GM20431 (cell line): Measurements from ENCODE around the gene FADS6.

Experiments
- in situ Hi-C: fragments of 300-500 bp; cut with MseI, MboI; formaldehyde crosslinking; loops from one replicate; pipeline ENCODE4 v1.15.0; 2020; ENCODE audit warnings: low sequenced_read_pairs; ENCODE audit not compliant: unreplicated experiment

FADS6 gene, protein sequence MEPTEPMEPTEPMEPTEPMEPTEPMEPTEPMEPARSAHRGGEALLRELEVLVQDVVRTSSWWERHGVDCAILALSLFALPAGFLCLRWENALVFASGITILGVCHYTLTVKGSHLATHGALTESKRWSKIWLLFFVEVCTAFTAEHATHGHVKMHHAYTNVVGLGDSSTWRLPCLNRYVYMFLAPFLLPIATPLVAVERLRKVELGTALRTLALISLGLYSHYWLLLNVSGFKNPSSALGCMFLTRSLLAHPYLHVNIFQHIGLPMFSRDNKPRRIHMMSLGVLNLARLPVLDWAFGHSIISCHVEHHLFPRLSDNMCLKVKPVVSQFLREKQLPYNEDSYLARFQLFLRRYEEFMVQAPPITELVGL

DNA sequence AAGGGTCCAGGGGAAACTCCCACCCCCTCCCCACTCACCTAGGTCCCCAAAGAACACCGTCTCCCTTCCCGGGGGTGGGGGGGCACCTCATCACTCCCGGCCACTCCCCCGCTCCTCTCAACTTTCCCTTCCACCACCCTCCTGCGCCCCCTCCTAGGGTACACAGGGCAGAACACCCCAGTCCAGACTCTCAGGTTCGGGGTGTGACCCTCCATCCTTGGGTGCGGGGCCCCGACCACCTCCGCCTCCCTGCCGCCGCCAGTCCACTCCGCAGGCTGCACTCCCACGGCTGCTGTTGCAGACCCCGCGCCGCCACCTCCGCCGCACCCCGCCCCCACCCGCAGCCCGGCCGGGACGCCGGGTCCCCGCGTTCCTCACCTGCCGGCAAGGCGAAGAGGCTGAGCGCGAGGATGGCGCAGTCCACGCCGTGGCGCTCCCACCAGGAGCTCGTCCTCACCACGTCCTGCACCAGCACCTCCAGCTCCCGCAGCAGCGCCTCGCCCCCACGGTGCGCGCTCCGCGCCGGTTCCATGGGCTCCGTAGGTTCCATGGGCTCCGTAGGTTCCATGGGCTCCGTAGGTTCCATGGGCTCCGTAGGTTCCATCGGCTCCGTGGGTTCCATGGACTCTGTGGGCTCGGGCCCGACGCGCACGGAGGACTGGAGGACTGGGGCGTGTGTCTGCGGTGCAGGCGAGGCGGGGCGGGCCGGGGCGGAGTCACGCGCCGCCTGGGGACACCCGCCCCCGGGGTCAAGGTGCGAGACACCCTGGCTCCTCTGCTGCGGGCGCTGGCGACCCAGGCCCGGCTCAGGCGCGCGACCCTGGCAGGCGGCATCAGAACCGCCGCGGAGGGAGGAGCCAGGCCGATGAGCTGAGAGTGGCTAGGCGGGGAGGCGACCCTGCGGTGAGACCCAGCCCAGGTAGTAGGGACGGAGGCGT lies at the start of gene FADS6:
Gene FADS6 (minus strand): TSS at position 660 of the 938 bp plus-strand sequence. CDS start 38 bp downstream, at position 622.
- in situ Hi-C loops: no loop called here

DNA sequence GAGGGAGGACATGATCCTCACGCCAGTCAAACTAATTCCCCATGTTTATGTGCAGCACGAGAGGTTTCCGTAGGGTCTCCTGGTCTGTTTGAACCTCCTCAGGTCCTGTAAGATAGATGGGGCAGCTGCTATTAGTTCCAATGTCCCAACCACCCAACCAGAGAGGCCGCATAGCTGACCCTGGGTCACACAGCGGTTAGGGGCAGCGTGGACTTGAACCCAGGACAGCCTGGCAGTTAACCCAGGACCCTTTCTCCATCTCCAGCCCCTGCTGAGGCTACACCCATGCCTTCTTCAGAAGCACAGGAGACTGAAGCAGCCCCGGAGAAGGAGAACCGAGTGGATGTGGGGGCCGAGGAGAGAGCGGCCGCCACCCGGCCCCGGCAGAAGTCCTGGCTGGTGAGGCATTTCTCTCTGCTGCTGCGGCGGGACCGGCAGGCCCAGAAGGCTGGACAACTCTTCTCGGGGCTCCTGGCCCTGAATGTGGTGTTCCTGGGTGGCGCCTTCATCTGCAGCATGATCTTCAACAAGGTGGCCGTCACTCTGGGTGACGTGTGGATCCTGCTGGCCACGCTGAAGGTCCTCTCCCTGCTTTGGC lies 47.8 kb upstream of the FADS6 start:
- in situ Hi-C loops: no loop called here

DNA sequence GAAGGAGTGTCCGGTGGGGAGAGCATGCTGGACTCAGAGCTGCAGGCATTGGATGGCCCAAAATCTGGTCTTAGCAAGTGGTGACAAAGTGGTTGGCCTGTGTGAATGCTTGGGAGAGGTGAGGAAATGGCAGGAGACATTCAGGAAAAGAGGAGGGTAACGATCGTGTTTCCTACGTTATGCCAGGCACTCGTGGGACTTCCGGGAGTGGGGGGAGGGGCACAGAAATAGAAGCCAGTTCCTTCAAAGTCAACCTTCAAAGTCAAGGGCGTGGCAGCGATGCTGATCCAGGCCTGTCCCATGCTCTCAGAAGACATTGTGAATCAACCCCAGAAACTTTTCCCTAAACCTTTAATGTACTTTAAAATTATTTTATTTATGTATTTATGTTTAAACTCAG lies 46.1 kb upstream of the FADS6 start:
- in situ Hi-C loops: no loop called here

DNA sequence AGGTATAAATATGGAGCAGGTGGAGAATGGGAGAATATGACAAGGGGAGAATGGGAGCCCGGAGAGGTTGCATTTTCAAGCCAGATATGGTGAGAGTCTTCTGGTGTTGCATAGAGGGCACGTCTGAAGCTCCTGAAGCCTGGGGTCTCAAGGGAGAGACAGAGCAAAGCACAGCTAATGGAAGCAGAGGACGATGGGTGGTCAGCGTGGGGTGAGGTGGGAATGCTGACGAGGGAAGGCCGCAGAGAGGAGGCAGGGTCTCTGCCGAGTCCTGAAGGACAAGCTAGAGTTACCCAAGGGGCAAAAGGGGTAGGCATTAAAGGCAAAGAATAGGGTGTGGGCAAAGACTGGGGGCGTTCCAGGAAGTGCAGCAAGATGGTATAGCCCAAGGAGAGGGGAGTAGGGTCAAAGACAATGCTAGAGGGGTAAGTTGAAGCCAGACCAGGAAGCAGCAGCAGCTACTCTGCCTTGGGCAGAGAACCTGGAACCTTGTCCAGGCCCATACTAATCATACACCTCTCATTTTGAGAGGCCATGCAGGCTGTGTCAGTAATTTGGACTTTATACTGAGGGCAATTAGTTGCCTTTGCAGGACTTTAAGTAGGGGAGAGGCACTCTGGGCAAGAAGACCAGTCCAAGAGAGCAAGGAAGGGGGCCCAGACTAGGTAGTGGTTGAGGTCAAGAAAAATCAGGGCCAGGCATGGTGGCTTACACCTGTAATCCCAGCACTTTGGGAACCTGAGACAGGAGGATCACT lies 44.9 kb upstream of the FADS6 start:
- in situ Hi-C loops: no loop called here

DNA sequence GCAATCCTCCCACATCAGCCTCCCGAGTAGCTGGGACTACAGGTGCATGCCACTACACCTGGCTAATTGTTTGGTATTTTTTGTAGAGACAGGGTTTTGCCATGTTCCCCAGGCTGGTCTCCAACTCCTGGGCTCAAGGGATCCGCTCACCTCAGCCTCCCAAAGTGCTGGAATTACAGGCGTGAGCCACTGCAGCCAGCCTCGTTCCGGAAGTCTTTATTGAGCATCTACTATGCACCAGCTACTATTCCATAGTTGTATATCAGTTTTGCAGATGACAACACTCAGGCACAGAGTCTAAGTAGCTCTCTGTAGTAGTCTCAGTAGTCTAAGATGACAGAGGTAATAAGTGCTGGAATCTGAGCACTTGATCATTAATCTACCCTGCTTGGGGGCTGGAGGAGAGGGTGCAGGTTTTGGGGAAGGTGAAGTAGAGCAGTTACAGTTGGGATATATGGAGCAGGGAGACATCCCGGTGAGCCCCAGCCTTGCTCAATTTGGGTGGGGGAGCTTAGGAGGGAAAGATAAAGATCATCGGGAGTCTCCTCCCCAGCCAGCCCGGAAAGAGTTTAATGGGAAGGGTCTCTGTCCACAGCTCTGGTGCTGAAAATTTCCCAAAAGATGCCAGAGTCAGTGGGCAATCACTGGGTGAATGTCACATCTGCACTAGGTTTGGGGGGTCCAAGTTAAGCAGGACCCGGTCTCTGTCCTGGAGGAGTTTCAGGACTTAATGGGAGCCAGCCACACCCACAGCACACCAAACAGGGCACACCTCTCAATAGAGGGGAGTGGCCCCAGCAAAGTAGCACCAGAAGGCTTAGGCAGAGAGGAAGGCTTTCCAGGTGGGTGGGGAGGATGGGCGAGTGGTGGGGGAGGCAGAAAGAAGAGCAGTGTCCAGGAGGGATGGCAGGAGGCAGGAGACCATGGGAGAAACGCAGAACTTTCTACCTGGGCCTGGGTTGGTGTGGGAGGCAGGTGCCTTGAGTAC lies 43.9 kb upstream of the FADS6 start:
- in situ Hi-C loops: no loop called here

DNA sequence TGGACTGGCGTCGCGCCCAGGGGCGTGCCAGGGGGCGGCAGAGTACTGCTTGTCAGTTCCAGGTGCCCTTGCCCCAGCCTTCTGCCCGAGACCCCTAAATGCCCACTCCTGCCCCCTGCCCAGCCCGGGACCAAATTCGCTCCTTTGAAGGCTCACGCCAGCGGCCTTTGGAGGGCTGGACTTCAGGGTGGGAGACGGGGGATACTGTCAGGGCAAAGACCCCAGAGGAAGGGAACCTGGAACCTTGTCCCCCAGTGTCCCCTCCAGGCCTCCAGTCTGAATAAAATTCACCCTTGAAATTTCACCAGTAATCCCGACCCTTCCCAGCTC lies 43.0 kb upstream of the FADS6 start:
- in situ Hi-C loops: no loop called here

DNA sequence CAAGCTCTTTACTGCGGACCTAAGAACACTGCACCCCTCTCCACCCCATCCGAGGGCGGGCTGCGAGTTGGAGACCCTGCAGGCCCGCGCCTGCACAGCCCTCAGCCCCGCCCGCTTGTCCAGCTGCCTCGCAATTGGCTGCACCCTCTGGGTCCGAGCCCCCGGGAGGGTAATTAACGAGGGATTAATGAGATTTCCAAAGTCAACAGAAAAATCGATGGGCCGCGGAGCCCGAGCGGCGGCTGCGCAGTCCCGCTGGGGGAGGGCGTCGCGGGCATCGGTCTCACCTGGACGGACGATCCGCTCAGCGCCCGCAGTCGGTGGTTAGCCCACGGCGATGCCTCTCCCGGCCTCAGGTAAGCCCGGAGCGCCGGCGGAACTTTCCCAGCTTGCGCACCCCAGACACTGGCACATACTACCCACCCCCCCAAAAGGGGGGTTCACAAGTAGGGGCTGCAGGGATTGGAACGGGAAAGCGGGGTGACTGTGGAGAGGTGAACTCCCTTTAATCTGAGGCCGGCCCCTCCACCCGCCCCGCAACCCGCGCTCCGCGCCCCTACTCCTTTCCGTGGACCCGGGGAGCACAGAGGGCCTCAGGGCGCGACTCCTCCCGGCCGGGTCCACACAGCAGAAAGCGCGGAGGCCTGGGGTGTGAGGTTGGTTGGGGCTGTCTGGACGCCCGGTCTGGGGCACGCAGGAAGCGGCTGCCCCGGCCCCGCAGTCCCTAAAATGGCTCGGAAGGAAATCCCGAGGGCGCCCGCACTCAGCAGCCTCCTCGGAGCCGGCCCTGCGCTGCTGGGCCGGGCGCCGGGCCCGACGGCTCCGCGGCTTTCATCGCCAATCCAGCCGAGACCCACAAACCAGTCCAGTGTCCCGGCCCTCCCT lies 42.4 kb upstream of the FADS6 start, which contains the start of gene OTOP3:
Gene OTOP3 (plus strand): TSS at position 314 of the 885 bp plus-strand sequence. CDS start 24 bp downstream, at position 338.
- in situ Hi-C loops: no loop called here

DNA sequence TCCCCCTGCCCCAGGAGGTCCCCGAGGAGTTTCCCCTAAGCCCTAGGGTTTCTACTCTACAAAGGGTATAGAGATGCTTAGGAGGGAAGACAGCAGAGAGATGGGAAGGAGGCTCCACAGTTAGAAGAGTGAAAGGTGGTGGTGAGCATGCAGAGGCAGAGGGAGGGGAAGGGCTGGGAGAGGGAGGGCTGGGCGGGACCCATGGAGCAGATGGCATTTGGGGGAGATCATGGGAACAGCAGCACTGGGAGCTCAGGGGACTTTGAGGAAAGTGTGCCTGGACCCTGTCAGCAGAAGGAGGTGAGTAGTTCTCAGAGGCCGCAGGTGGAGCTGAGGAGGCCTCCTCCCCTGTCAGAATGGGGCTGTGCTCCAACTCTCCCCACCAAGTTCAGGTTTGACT lies 41.6 kb upstream of the FADS6 start:
- in situ Hi-C loops: no loop called here

DNA sequence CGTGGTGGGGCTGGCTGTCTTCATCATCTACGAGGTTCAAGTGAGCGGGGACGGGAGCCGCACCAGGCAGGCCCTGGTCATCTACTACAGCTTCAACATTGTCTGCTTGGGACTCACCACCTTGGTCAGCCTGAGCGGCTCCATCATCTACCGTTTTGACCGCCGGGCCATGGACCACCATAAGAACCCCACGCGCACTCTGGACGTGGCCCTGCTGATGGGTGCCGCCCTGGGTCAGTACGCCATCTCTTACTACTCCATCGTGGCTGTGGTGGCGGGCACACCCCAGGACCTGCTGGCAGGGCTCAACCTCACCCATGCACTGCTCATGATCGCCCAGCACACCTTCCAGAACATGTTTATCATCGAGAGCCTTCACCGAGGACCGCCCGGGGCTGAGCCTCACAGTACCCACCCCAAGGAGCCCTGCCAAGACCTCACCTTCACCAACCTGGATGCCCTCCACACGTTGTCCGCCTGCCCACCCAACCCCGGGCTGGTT lies 37.2 kb upstream of the FADS6 start:
- in situ Hi-C loops: no loop called here

DNA sequence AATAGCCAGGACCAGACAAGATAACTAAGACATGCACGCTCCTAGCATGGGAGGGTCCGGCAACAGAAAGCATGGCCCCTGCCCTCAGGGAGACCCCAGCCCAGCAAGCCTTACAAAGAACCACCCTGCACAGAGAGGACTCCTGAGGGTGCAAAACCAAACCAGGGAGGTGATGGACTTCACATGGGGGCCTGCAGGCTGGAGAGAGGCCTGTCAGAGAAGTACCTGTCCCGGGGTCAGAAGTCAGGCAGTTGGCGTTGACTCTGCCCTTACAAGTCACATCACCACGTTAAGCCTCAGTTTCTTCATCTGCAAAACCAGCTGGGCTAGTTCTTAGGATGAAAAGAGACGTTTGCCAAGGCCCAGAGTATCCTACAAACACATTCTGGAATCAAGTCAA lies 35.4 kb upstream of the FADS6 start:
- in situ Hi-C loops: no loop called here

DNA sequence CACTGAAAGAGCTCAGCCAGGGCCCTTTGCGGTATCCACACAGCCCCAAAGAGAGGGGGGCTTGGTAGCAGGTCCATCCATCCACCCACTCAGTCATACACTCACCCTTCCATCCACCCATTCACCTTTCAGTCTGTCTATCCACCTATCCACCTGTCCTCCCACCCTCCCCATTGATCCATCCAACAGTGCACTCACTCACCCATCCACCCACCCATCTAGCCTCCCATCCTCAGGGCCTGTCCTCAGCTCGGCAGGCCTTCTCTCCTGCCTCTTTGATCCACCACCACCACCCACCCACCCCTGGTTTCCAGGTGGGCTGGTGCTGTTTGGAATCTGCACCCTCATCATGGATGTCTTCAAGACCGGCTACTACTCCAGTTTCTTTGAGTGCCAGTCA lies 31.8 kb upstream of the FADS6 start:
- in situ Hi-C loops: no loop called here

DNA sequence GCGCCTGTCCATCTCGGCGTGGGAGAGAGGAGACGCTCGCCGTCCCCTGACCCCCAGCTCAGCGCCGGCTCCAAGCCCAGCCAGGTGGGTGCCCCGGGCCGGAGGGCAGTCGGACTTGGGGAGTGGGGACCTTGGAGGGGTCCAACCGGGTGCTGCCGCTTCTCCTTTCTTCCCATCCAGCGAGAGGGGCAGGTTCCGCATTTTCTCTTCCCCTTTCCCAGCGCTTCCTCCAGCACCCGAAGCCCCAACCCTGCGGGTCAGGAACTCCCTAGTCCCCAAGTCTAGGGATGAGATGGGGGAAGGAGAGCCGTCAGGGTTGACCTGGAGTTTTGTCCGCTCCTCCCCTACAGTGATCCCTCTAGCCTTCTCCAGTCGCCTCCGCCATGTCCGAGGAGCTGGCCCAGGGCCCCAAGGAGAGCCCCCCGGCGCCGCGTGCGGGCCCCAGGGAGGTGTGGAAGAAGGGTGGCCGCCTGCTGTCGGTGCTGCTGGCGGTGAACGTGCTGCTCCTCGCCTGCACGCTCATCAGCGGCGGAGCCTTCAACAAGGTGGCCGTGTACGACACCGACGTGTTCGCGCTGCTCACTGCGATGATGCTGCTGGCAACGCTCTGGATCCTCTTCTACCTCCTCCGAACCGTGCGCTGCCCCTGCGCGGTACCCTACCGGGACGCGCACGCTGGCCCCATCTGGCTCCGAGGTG lies 31.0 kb upstream of the FADS6 start, which contains the start of gene OTOP2:
Gene OTOP2 (plus strand): TSS at position 24 of the 699 bp plus-strand sequence. CDS start 360 bp downstream, at position 384.
- in situ Hi-C loops: no loop called here

DNA sequence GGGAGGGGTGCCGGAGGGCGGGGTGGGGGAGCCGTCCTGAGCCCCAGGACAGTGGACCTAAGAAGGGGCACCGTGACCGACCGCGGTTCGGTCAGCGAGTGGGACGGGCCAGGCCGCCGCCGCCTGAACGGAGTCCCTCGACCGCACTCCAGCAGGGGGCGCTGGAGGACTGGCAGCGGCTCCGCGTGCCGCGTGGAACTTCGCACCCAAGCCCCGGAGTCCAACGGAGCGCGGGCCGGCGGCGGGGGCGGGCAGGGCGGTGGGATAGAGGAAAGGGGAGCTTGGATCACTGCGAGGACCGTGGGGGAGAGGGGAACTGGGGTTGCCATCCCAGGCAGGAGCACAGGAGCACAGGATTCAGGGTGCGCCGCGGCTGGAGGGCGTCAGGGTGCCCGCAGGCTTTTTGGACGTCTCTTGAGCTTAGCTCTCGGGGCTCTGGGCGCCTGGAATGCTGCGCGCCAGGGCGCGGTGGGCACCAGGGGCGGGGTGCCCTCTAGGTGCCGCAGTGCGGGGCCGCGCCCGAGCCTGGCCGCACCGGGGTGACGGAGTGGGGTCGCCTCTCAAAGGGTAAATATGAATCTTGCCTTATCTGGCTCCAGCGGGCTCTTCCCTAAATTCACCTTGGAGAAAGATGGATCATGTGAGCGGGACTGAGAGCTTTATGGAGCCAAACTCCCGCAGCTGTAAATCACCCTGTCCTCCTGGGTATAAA lies 30.3 kb upstream of the FADS6 start:
- in situ Hi-C loops: no loop called here

DNA sequence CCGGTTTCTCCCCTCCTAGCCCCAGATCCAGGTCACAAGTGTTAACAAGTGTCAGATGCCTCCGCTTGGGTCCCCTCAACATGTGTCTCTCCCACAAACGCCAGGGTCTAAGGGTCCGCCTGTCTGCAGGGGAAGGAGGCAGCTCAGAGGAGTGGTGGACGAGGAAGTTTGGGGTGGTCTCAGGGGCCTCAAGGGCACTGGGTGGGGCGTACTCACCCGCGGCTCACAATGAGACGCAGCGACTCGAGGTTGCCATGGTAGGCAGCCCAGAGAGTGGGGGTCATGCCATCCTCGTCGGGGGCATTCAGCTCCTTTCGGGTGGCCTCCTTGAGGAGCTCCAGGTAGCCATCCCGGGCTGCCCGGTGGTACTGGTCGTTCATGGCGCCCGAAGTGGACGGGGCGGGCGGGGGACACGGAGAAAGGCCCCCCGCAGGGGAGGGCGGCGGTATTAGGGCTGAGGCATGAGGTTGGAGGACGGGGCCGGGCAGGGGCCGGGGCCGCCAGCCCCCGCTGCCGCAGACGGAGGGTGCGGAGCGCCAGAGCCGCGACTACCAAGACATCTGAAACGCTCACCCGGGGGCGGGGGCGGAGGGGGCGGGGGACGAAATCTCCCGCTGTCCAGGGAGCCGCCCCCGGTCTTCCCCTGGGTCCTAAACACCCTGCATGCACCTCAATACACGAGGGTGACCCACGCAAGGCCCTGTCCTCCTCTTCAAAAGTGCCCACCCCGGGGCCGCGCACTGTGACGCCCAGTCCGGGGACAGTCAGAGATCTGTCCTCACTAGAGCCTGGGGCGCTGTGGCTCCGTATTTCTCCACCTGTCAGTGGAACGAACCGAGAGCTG lies 29.5 kb upstream of the FADS6 start, which contains the start of gene USH1G:
Gene USH1G (minus strand): TSS at position 562 of the 844 bp plus-strand sequence. CDS start 182 bp downstream, at position 380.
- in situ Hi-C loops: no loop called here

DNA sequence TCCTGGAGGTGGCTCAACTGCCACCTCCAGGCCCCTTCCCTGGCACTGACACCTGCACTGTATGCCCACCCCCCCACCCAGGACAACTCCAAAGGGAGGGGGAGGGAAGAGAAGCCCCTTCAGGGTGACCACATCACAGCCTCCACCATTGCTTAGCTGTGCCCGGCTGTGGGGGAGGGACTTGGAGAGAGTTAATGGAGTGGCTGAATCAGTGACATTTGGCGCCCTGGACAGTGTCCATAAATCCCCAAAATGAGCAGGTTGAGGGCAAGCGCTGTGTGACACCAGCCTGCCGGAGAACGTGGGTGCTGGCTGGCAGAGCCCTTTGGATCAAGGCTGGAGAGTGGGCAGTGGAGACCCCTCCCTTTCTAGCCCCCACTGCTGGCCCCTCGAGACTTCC lies 28.7 kb upstream of the FADS6 start:
- in situ Hi-C loops: no loop called here
